Measurements from ENCODE around the gene ACTR3. TPM values are rescaled to one million over a fixed set of nuclear protein-coding genes. Genes with fewer than 3 reads are reported as not detected.

The ACTR3 gene
- total RNA-seq, 1 donor = 315 TPM

DNA sequence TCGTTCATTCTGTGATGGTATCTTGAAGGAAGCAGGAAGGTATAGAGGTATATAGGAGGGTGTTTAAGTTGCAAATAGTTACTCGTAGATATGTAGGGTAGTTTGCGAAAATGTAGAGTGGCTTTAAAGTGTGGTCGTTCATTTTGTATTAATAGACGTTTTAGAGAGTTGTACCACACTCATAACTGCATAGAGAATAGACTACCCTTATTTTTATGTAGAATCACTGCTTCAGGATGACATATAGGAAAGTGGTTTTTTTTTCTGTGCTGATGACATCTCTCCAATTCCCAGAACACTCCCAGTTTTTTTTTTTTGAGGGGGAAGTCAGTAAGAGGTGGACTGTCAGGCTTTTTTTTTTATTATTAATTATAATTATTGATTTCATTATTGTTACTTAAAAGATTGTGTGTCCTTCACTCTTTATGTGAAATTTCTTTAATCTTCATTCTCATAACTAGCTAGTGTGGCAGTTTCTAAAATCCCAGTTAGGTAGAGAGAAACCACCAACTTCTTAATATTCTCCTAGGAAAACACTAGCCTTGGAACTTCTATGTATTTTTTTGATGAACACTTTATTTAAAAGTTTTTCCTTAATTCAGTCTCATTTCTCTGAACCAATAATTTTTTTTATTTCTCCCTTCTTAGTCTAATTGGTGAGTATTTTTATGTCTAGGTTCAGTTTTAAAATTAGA is 1.5 kb downstream of the ACTR3 start:
- Histone ChIP-seq H3K4me2 (ENCODE audit: insufficient read depth, low read length) (peak overlapping the region; percentile 90), H3K36me3 (ENCODE audit: insufficient read depth, low read length) (peaks cover 9% of the 10 kb centered on the region), H4K20me1 (ENCODE audit: insufficient read depth, low read length) (peaks cover 35% of the 10 kb centered on the region), H2AFZ (ENCODE audit: low read length) (no peak overlapping the region), H3K27ac (ENCODE audit: low read depth, low read length) (peak overlapping the region; percentile 87), H3K9me3 (ENCODE audit: low read depth, low read length) (no peaks in the 10 kb centered on the region), H3K4me3 (ENCODE audit: insufficient read depth, low read length) (peak overlapping the region; percentile 93), H3K27me3 (ENCODE audit: insufficient read depth, low read length) (no peaks in the 10 kb centered on the region), H3K4me1 (ENCODE audit: insufficient read depth, low read length) (peaks cover 69% of the 10 kb centered on the region), H3K79me2 (ENCODE audit: insufficient read depth, low read length) (peaks cover 79% of the 10 kb centered on the region)
- no peak for DNase-seq (ENCODE audit: insufficient read length, low spot score, missing footprints)
- TF ChIP-seq, protein P1, sequence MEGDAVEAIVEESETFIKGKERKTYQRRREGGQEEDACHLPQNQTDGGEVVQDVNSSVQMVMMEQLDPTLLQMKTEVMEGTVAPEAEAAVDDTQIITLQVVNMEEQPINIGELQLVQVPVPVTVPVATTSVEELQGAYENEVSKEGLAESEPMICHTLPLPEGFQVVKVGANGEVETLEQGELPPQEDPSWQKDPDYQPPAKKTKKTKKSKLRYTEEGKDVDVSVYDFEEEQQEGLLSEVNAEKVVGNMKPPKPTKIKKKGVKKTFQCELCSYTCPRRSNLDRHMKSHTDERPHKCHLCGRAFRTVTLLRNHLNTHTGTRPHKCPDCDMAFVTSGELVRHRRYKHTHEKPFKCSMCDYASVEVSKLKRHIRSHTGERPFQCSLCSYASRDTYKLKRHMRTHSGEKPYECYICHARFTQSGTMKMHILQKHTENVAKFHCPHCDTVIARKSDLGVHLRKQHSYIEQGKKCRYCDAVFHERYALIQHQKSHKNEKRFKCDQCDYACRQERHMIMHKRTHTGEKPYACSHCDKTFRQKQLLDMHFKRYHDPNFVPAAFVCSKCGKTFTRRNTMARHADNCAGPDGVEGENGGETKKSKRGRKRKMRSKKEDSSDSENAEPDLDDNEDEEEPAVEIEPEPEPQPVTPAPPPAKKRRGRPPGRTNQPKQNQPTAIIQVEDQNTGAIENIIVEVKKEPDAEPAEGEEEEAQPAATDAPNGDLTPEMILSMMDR (IDR thresholded peaks at IDR 0.05; ENCODE audit: extremely low read depth, low read depth, low read length) = no peak

DNA sequence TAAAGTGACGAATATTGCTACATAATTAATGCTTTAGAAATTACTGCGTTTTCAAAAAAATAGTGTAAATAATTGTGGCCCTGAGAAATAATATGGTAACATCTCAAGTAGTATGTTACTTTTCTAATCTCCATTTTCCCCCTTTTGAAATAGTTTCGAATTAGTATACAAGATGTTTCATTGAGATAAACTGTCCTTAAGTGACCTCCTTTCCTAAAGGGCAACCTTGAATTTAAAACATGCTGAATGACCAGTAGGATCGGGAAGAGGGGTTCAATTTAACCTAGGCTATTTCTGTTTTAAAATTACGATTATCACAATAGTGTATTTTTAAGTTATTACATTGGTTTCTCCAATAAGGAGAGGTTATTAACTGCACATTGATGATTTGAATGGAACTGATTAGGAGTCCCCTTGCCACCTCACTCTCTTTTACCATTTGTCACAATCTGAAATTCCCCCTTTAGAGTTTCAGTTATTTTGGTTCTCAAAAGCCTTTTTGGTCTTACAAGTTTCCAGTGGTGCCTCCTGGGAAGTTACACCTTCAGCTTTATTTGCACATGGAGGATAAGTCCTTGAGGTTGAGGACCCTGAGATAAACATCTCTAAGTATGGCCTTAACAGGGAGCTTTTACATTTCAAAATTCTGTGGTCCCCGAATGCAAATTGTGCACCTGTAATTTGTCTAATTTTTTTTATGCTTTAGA is 2.3 kb downstream of the ACTR3 start:
- H3K4me3 ChIP-seq (ENCODE audit: insufficient read depth, low read length) = peak overlapping the region; percentile 93
- peak overlapping the region; percentile 87 for H3K27ac ChIP-seq (ENCODE audit: low read depth, low read length)
- H2AFZ ChIP-seq (ENCODE audit: low read length) = no peak overlapping the region
- TF ChIP-seq, protein P1 (IDR thresholded peaks at IDR 0.05; ENCODE audit: extremely low read depth, low read depth, low read length) = no peak
- DNase-seq (ENCODE audit: insufficient read length, low spot score, missing footprints) = no peak
- no peaks in the 10 kb centered on the region for H3K27me3 ChIP-seq (ENCODE audit: insufficient read depth, low read length)
- H3K79me2 ChIP-seq (ENCODE audit: insufficient read depth, low read length) = peaks cover 85% of the 10 kb centered on the region
- H3K9me3 ChIP-seq (ENCODE audit: low read depth, low read length) = no peaks in the 10 kb centered on the region
- H4K20me1 ChIP-seq (ENCODE audit: insufficient read depth, low read length) = peaks cover 42% of the 10 kb centered on the region
- H3K36me3 ChIP-seq (ENCODE audit: insufficient read depth, low read length) = peaks cover 9% of the 10 kb centered on the region
- peak overlapping the region; percentile 90 for H3K4me2 ChIP-seq (ENCODE audit: insufficient read depth, low read length)
- H3K4me1 ChIP-seq (ENCODE audit: insufficient read depth, low read length) = peaks cover 69% of the 10 kb centered on the region

DNA sequence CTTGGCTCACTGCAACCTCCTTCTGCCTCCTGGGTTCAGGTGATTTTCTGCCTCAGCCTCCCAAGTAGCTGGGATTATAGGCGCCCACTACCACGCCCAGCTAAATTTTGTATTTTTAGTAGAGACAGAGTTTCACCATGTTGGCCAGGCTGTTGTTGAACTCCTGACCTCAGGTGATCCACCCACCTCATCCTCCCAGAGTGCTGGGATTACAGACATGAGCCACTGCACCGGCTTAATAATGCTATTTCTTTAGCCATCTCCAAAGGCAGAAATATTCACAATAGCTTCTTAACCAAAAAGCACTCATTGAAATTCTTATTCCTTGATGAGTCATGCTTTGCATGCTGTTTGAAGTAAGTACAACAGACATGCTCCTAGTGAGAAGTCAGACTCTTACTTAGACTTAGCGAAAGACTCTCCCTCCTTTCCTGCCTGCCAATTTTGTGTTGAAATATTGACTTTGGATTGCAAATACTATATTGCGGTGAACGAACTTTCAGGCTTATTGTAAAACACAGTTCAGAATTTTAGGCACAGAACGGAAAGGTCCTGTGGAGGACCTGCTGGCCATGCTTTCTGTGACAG is 4.4 kb downstream of the ACTR3 start:
- no peak overlapping the region for H2AFZ ChIP-seq (ENCODE audit: low read length)
- peaks cover 62% of the 10 kb centered on the region for H4K20me1 ChIP-seq (ENCODE audit: insufficient read depth, low read length)
- peaks cover 66% of the 10 kb centered on the region for H3K4me1 ChIP-seq (ENCODE audit: insufficient read depth, low read length)
- peak overlapping the region; percentile 19 for H3K27ac ChIP-seq (ENCODE audit: low read depth, low read length)
- no peaks in the 10 kb centered on the region for H3K27me3 ChIP-seq (ENCODE audit: insufficient read depth, low read length)
- H3K4me3 ChIP-seq (ENCODE audit: insufficient read depth, low read length) = peak overlapping the region; percentile 24
- H3K36me3 ChIP-seq (ENCODE audit: insufficient read depth, low read length) = peaks cover 9% of the 10 kb centered on the region
- peak; percentile 91 for DNase-seq (ENCODE audit: insufficient read length, low spot score, missing footprints)
- H3K4me2 ChIP-seq (ENCODE audit: insufficient read depth, low read length) = peak overlapping the region; percentile 63
- TF ChIP-seq, protein P1 (IDR thresholded peaks at IDR 0.05; ENCODE audit: extremely low read depth, low read depth, low read length) = no peak
- peaks cover 89% of the 10 kb centered on the region for H3K79me2 ChIP-seq (ENCODE audit: insufficient read depth, low read length)
- no peaks in the 10 kb centered on the region for H3K9me3 ChIP-seq (ENCODE audit: low read depth, low read length)

DNA sequence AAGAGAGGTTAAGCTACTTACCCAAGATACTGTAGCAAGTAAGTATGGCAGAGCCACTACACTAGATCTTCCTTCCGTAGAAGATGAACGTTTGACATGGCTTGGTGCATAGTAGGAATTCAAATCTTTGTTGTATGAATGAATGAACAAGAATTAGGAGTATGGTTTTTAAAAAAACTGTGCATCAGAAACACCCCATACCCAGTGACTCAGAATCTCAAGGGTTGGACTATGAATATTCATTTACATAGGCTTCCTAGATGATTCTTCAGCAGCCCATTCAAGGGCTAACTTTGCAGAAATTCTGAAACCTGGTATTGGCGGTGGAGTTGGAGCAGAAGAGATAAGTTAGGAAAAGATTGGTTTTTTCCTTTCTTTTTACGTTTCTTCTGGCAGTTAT is 5.4 kb downstream of the ACTR3 start:
- Histone ChIP-seq H2AFZ (ENCODE audit: low read length) (no peak overlapping the region), H3K4me2 (ENCODE audit: insufficient read depth, low read length) (peak overlapping the region; percentile 63), H3K4me3 (ENCODE audit: insufficient read depth, low read length) (no peak overlapping the region), H3K27ac (ENCODE audit: low read depth, low read length) (no peak overlapping the region), H4K20me1 (ENCODE audit: insufficient read depth, low read length) (peaks cover 73% of the 10 kb centered on the region), H3K4me1 (ENCODE audit: insufficient read depth, low read length) (peaks cover 74% of the 10 kb centered on the region), H3K27me3 (ENCODE audit: insufficient read depth, low read length) (no peaks in the 10 kb centered on the region), H3K36me3 (ENCODE audit: insufficient read depth, low read length) (peaks cover 9% of the 10 kb centered on the region), H3K79me2 (ENCODE audit: insufficient read depth, low read length) (peaks cover 96% of the 10 kb centered on the region), H3K9me3 (ENCODE audit: low read depth, low read length) (no peaks in the 10 kb centered on the region)
- DNase-seq (ENCODE audit: insufficient read length, low spot score, missing footprints) = no peak
- TF ChIP-seq, protein P1 (IDR thresholded peaks at IDR 0.05; ENCODE audit: extremely low read depth, low read depth, low read length) = no peak
